Activated CD8-positive, alpha-beta memory T cell treated with anti-CD3 and anti-CD28 coated beads, Interleukin-2, amount 50 U/mL, for 24 hours (primary cell): ENCODE results near the gene EPHA4.

ENCODE experiments used
- DNase-seq: peaks from one replicate; pipeline ENCODE4 v3.0.0-alpha.2; 2020; ENCODE audit errors: extremely low read depth

Gene EPHA4

GRCh38 chr2:221504905-221505304 is 67.2 kb downstream of the EPHA4 start:
- no peak for DNase-seq

GRCh38 chr2:221503965-221504364 is 68.1 kb downstream of the EPHA4 start:
- DNase-seq: no peak

GRCh38 chr2:221502270-221503010 is 69.7 kb downstream of the EPHA4 start:
- DNase-seq: no peak

- DNase-seq: no peak
These were observed 70.2 kb downstream of the EPHA4 start for GRCh38 chr2:221501883-221502269.

GRCh38 chr2:221501210-221501882 is 70.8 kb downstream of the EPHA4 start:
- no peak for DNase-seq

DNA sequence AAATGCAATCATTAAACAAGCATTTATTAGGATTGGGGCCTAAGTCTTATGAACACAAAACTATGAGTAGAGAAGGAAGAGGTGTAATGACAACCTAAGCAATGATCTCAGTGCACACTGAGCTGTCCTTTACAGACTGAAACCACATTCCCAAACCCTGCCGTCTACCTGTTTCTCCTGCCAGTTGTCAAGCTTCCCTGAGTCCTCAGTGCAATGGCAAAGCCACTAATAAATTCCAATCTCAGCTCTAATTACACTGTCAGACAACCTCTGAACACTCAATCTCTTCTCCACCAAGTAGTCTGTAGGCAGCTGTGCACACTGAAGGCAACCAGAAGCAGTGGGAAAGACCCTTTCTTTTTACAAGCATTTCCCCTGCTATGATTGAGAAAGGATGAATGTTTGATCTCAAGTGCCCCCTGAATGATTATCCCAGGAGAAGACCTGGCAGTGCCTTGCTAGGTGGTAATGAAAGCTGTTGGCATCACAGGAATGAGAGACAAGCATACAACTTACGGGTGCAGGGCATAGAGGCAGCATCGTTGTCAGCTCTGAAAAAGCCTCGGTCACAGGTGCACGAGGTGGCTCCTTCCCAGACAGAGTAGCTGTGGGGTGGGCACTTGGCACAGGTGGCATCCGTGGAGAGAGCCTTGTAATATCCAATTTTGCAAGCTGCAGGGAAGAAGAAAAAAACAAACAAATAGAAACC is 71.4 kb downstream of the EPHA4 start:
- no peak for DNase-seq

- no peak for DNase-seq
These were observed 76.4 kb downstream of the EPHA4 start for GRCh38 chr2:221495731-221496130.

DNA sequence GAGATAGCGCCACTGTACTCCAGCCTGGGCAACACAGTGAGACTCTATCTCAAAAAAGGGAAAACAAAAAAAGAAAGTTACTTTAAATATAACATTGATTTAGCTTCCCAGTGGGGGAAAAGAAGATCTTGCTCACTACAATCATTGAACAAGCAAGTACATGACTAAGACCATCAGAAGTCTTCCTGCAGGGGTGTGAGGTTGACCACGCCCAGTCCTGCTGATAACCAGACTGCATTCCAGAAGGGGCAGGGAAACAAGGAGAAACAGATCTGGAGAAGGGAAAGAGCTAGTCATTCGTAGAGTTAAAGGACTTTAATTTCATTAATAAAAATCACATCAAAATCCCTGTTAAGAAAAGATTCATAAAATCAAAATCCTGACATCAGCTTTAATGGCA is 77.5 kb downstream of the EPHA4 start:
- no peak for DNase-seq

DNA sequence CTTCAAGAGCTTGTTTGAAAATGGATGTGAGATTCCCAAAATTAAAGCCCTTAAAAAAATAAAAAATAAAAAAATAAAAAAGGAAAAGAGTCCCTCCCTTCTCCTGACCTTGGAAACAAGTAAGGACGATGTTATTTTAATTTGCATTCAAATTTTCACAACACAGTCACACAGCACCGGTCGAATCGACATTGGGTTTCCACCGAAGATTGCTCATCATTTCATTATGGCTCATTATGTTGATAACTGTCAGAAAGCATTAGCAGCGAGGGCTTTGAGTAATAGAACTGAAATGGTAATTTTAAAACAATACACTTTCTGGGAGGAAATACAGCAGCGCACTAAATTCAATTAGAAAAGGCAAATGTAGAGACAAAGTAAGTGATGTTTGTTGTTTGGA is 78.7 kb downstream of the EPHA4 start:
- DNase-seq: no peak

DNA sequence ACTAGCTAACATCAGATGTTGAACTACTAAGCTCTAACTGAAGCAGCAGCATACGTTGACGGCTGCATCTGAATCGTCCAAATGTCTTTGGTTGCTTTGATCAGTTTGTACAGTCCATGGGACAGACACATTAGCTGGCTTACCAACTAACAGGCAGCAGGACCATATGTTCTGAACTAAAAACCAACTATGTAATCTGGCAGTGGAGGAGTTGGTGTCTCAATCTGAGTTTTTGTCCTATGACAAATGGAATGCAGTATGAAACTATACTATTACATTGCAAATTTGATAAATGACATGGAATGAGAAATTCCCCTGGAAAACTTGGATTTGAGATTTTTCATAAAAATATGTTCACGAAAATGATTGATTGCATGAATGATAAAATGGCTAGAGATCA is 79.5 kb downstream of the EPHA4 start:
- no peak for DNase-seq

DNA sequence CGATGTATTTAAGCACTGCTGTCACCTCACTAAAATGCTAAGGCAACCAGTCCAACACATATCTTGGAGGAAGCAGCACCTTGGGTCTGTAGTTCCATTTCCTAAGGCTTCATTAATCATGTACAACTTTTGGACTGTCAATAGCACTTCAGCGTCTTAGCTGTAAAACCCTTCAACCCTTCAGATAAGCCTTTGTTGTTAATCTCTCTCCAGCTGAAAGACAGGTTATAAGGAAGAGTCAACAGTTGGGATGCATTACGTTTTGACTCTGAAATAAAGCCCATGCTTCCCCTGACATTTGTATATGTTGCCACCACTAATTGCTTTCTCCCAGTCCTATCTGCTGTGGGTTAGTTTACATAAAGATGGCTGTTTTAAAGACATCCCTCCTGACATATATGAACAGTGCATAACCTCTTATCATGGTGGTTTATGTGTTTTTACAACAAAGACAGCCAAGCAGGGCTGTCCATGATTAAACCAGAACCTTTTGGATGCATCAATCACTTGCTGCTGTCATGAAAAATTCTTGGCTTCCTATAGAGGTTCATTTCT is 81.5 kb downstream of the EPHA4 start:
- DNase-seq: no peak

DNA sequence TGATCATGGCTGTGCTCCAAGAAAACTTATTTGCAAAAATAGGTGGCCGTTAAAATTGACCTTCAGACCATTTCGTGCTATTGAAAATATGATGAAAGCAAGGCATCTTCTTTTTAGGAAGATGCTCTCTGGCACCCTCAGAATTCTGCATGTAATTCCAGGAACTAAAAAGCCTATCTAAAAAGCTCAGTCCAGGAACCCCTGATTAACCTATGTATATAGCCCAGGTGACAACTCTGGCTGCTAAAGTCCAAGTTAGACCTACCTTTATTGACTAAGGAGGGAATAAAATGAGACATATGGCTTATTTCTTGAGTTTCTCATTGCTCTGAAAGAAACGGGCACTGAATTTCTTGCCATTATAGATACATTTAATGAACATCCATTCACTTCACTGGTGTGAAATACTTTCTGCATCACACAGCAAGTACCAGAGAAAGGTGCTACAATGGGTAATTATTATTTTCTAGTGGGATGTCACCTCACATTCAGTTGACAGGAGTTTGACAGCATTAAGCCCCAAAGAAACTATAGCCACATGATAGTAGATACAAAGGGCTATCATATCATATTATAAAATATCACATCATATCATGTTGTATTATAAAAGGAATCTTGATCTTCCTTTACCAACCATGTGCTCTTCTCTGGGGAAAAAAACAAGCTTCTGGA is 83.8 kb downstream of the EPHA4 start:
- no peak for DNase-seq

DNA sequence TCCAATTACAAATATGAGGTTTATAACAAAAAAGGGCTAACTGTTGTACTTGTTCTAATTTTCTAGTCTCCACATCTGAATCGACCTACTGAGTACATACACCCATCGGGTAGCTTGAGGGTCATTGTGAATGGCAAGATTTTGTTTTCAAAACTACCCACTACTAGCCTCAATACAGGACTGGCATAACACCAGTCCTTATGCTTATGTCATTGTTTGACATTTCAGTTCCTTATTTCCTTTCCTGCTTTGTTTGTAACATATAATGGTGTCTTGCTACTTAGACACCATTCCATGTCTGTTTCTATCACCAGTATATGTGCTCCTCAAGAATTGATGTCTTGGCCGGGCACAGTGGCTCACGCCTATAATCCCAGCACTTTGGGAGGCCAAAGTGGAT is 86.0 kb downstream of the EPHA4 start:
- no peak for DNase-seq

GRCh38 chr2:221485503-221485870 is 86.6 kb downstream of the EPHA4 start:
- no peak for DNase-seq

GRCh38 chr2:221484761-221485502 is 87.2 kb downstream of the EPHA4 start:
- no peak for DNase-seq

DNA sequence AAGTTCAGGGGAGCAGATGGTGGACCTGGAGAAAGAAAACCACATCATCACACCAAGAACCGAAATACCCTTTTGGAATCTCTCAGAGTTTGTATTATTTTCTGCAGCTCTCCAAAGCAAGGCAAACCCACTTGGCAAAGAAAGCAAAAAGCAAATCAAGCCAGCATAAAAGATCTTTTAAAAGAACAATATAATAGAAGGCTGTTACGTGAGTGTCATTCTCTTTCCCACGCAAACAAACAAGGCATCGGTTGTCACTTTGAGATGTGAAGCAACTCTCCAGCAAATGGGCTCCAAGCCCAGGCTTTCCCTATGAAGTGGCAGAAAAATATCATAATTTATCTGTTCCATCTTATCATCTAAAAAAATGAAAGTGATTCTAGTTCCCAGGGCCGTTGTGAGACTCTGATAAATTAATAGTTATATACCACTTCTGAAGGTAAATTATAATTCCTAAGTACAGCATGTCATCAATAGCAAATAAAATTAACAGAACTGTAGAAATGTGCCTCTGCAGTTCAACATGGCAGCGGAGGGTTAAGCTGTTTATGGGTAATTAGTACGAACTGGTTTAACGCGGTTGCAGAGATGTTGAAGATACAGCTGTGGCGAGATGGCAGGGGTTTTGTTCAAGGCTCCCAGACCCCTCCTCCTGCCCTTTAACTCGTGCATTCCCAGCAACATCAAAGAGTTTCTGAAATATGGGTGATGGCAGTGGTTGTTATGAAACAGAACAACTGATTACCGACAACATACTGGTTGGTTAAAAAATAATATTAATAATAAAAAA is 89.2 kb downstream of the EPHA4 start:
- no peak for DNase-seq

GRCh38 chr2:221480821-221481220 is 91.3 kb downstream of the EPHA4 start:
- DNase-seq: no peak

- DNase-seq: no peak
These were observed 91.9 kb downstream of the EPHA4 start for GRCh38 chr2:221480163-221480562.

DNA sequence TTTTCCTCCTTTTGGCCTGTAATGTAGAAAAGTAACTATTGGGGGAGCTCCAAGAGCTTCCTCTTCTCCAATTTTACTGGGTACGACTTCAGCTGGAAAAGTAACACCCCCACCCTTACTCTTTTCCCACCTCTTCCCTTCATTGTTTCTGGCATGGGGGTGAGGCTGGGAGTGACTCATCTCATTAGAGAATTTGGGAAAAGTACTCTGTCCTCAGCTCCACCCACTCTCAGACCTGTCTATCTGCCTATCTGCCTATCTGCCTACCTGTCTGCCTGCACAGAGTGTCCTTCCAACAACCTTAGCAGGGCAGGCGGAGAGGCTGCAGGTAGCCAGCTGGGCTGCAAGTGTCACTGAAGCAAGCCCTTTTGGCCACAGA is 93.6 kb downstream of the EPHA4 start:
- DNase-seq: no peak

GRCh38 chr2:221477714-221478484 is 94.2 kb downstream of the EPHA4 start:
- DNase-seq: no peak
